Measurements from ENCODE around the gene MLEC.
"Not testable (repeated sequence)": the region's sequence is repeated elsewhere in the genome, so short reads cannot be mapped to it uniquely, and the experiment has no call there.

Gene MLEC

GRCh38 chr12:120719496-120720233, 32.7 kb downstream of the MLEC start:
- no peak for DNase-seq (ENCODE audit: extremely low read depth in 1 of 2, low read depth in 1 of 2)

DNA sequence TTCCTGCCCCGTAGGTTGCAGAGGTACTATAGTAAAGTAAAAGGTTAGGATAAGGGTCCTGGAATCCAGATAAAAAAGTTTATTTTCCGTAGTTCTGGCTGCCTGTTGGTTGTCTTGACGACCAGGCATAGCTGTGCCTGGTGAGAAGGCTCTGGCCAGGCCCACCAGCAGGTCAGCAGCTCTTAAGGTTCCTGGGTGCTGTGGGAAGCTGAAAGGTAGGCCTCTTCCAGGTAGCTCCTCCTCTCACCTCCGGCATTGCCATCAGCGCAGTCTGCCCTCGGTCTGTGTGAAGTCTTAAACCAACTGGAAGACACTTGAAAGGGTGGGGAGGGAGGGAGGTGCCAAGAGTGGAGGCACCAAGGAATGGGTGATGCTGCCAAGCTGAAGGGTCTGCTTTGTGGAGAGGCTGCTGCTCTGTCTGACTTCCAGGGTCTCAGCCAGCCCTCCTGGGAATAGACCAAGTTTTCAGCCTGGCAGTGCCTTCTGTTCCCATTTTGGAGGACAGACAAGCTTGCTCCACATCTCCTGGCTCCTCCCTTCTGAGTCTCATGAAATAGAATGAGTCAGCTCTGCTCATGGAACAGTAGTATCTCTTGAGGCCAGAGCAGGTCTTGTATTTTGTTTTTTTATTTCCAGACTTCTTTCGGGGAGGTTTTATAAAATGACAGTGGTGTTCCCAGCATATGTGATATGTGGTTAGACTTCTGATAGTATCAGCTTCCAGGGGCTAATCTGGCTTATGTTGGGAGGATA, 33.5 kb downstream of the MLEC start:
- DNase-seq (ENCODE audit: extremely low read depth in 1 of 2, low read depth in 1 of 2) = no peak

DNA sequence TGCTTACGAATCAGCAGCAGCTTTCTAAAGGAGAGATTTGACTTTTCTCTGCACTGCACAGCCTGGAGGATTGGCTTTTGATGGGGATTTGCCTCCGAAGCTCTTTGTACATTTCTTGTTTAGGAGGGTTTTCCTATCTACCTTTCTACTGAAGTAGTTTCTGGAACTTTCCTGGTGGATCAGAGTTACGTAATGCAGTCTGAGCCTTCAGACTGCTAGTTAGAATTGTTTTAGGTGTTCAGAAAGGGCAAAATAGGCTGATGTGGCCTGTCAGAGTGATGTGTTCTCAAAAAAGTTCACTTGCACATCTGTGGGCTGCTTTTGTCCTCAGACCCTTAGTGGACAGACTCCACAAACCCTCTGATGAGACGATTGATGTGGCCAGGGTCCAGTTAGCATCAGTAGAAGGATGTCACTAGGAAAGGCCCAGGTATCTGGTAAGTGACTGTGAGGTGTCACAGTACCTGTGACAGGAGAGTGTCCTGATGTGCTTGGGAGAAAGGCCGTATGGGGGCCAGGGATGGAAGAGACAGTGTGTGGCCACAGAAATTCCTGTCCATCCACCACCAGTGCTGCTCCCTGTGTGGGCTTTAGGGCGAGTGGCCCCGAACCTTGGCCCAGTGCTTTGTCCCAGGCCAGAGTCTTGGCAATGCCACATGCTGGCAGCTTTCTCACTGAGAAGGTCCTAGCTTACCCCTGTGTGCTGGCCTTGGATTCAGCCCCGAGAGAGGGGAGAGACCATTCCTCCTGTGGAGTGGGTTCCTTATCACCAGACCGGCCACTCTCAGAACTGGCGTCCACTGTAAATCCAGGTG, 34.2 kb downstream of the MLEC start:
- no peak for DNase-seq (ENCODE audit: extremely low read depth in 1 of 2, low read depth in 1 of 2)

DNA sequence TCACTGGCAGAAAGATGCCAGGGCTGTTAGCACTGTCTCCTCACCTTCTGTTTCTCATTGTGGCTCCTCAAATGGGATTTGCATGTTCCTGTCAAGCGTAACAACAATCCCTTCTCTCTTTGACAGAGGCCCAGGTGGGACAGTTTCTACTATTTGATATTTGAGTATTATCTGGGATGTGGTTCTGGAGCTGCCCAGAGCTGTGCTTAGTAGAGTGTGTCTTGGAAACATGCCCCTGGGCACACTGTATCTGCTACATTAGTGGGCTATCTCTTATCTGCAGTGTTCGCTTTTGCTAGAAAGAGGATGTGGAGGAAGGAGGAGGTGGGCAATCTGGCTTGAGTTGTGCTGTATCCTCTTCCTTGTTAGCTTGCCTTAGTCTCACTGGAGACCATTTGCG, 34.9 kb downstream of the MLEC start:
- DNase-seq (ENCODE audit: extremely low read depth in 1 of 2, low read depth in 1 of 2) = no peak

- DNase-seq (ENCODE audit: extremely low read depth in 1 of 2, low read depth in 1 of 2) = no peak
These were observed 35.8 kb downstream of the MLEC start for GRCh38 chr12:120722784-120723183.

GRCh38 chr12:120724720-120725119, 37.8 kb downstream of the MLEC start:
- DNase-seq (ENCODE audit: extremely low read depth in 1 of 2, low read depth in 1 of 2) = no peak

GRCh38 chr12:120725151-120725658, 38.3 kb downstream of the MLEC start:
- DNase-seq (ENCODE audit: extremely low read depth in 1 of 2, low read depth in 1 of 2) = no peak

DNA sequence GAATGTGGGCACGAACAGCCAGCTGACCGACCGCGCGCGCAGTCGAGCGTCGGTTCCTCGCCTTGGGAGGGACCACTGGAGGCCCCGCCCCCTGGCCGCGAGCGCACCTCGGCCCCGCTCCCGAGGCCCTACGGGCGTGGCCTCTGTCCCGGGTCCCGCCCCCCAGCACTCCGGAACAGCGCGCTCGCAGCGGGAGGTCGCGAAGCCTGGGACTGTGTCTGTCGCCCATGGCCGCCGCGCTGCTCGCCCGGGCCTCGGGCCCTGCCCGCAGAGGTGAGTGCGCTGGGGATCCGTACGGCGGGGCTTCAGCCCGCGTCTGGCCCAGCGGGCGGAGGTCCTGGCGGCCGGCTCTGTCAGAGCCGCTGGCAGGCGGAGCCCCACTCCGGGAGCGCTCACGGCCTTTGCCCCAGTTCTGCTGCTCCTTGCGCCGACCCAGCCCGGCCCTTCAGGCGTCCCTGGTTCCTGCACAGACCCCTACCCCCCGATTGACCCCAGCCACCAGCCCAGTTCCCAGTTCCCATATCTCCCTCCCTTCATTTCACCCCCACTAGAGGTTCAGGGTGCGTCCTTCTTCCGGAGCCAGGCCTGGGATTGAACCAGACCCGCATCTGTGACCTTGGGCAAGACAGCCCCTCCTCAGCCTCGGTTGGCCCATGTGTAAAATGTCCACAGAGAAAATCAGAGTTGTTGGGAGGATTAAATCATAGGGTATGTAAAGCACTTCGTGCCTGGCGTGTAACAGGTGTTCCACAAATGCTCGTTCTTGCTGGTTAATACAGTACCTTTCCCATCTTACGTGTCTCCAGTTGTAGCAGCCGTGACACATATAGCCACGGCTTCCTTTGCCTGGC, 38.9 kb downstream of the MLEC start, which contains the start of gene ACADS:
Gene ACADS (plus strand): TSS at position 168 of the 851 bp plus-strand sequence. CDS start 60 bp downstream, at position 228.
- DNase-seq (ENCODE audit: extremely low read depth in 1 of 2, low read depth in 1 of 2) = peak; percentile 80 to 82

GRCh38 chr12:120726510-120726793, 39.5 kb downstream of the MLEC start:
- no peak for DNase-seq (ENCODE audit: extremely low read depth in 1 of 2, low read depth in 1 of 2)

DNA sequence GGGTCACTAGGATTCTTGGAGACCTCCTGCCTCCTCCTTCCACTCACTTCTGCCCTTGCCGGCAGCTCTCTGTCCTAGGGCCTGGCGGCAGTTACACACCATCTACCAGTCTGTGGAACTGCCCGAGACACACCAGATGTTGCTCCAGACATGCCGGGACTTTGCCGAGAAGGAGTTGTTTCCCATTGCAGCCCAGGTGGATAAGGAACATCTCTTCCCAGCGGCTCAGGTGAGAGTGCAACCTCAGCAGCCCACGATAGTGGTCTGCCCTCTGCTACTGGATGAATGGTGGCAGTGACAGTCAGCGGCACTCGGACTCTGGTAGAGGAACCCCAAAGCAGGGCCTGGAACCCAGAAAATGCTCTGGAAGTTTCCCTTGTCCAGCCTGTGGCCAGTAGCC, 40.0 kb downstream of the MLEC start:
- DNase-seq (ENCODE audit: extremely low read depth in 1 of 2, low read depth in 1 of 2) = no peak

- DNase-seq (ENCODE audit: extremely low read depth in 1 of 2, low read depth in 1 of 2) = not testable (repeated sequence)
These were observed 45.2 kb downstream of the MLEC start for GRCh38 chr12:120732198-120732597.

- DNase-seq (ENCODE audit: extremely low read depth in 1 of 2, low read depth in 1 of 2) = no peak
These were observed 46.6 kb downstream of the MLEC start for GRCh38 chr12:120733574-120733973.

GRCh38 chr12:120734210-120734609, 47.3 kb downstream of the MLEC start:
- DNase-seq (ENCODE audit: extremely low read depth in 1 of 2, low read depth in 1 of 2) = no peak

- DNase-seq (ENCODE audit: extremely low read depth in 1 of 2, low read depth in 1 of 2) = no peak
These were observed 48.2 kb downstream of the MLEC start for GRCh38 chr12:120735181-120735580.

- no peak for DNase-seq (ENCODE audit: extremely low read depth in 1 of 2, low read depth in 1 of 2)
These were observed 49.7 kb downstream of the MLEC start for GRCh38 chr12:120736404-120737331.

DNA sequence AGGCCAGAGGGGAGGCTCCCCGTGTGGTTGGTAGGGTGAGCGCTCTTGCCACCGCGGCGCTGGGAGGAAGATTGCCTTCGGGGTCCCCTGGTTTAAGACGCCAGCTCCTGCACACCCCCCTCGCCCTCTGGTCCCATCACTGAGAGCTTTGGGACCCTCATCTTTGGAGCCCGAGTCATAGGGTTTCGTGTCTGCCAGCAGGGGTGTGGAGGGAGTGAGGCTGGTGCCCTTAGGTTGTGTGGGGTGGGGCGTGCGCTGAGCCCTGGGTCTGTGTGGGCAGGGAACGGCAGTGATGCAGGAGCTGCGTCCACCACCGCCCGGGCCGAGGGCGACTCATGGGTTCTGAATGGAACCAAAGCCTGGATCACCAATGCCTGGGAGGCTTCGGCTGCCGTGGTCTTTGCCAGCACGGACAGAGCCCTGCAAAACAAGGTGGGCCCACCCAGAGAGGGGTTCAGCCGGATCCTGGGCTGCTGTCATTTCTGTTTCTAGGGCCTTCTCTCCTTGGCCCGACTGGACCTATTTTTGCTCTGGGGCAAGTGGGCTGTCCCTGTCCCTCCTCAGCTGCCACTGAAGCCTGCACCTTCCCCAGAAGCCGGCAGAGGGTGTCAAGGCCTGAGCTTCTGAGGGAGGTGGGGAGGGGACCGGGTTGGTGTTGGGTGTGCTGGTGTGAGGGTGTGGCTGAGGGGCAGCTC, 50.8 kb downstream of the MLEC start:
- no peak for DNase-seq (ENCODE audit: extremely low read depth in 1 of 2, low read depth in 1 of 2)

DNA sequence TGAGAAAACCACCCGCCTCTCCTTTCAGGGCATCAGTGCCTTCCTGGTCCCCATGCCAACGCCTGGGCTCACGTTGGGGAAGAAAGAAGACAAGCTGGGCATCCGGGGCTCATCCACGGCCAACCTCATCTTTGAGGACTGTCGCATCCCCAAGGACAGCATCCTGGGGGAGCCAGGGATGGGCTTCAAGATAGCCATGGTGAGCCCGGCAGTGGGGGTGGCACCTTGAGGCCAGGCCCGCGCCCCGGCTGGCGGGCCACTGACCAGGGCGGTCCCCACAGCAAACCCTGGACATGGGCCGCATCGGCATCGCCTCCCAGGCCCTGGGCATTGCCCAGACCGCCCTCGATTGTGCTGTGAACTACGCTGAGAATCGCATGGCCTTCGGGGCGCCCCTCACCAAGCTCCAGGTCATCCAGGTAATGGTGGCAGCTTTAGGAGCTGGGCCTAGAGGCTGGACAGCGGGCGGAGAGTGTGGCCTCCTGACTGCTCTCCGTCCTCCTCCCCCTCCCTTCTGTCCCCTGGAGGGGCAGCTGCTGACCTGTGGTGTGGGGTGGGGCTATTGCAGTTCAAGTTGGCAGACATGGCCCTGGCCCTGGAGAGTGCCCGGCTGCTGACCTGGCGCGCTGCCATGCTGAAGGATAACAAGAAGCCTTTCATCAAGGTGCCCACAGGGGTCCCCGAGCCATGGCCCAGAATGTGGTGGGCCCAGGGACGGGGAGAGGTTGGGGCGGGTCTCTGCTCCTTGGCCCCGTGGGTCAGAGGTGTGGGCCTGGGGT, 51.5 kb downstream of the MLEC start:
- no peak for DNase-seq (ENCODE audit: extremely low read depth in 1 of 2, low read depth in 1 of 2)

Measured in stimulated activated CD8-positive, alpha-beta memory T cell treated with anti-CD3 and anti-CD28 coated beads, Interleukin-7, amount 100 ng/mL, for 48 hours (primary cell).